Hypothalamus (tissue), 51 donors: Measurements from ENCODE around the gene OSBPL3.
A peak's percentile ranks its signal among the peaks of the same experiment; 100 is the strongest.

Experiments used
- DNase-seq, 51 donors: peaks; one replicate each; lab custom pipeline; 2025; lab: John Stamatoyannopoulos, UW

Gene OSBPL3

DNA sequence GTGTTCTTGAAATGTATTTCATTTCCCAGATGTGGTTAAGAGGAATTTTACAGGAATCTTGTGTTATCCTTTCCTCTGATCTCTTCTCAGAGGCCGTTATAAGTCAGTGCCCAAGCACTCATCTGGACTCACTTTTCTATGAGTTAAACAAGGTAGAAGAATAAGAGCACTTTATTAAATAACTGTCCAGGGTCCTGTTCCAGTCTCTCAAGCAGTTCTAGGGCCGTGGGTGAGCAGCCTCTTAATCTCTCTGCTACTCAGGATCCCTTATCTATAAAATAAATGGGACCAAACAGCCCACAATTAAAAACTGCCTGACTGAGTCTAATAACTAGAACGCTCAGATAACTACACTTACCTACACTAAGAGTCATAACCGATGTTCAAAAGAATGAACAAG is 111.2 kb downstream of the OSBPL3 start:
- no peak for DNase-seq

DNA sequence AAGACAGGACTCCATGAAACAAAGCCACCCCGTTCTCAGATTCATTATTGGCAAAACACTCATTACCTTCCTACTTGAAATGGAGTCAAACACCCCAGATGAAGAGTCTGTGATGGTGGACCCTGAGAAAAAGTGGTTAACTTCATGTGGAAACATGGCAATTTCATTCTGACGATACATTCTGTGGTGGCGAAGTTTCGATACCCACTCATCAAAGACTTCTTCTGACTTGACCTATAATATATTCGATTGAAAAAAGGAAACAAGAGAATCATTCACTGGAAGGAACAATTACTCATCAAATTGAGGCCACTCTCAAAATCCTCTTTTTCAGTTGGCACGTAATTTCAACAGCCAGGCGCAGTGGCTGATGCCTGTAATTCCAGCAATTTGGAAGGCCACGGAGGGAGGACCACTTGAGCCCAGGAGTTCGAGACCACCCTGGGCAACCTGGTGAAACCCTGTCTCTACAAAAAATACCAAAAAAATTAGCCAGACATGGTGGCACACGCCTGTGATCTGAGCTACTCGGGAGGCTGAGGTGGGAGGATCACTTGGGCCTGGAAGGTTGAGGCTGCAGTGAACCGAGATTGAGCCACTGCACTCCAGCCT is 113.9 kb downstream of the OSBPL3 start:
- no peak for DNase-seq

DNA sequence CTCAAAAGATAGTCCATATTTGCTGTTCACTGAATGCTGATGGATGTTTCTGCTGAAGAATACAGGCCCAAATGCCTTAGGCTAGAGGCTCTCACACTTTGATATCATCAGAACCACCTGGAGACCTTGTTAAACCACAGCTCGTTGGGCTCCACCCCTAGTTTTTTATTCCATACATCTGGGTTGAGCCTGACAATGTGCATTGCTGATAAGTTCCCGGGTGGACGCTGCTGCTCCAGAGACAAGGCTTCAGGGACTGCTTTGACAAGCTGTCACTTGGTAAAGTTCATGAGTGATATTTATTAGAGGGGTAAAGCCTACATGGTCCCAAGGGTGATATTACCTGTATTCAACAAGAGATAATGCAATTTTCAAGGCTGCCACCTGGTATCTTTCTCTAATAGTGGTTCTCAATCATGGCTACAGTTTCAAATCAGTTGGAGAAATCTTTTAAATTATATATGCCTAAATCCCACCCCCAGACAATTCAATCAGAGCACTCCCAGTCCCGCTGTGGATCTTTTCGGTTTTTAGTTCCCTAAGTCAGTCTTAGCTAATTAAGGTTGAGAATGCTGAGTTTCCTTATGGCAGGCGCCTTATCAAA is 115.7 kb downstream of the OSBPL3 start:
- no peak for DNase-seq

DNA sequence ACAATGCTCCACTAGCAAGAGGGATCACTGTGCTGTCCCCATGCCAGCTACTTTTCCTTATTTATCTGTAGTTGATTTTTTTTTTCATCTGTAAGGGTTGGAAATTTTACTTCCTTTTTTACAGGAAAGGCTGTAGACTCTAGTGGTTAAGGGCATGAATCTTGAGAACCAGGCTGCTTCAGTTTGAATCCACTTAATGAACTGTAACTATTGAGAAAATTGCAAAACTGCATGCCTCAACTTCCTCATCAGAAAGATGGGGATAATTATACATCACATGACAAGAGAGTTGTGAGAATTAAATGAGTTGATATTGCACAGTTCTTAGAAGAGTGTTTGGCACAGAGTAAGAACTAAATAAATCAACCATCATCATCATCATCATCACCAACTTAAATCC is 116.4 kb downstream of the OSBPL3 start:
- DNase-seq: no peak

DNA sequence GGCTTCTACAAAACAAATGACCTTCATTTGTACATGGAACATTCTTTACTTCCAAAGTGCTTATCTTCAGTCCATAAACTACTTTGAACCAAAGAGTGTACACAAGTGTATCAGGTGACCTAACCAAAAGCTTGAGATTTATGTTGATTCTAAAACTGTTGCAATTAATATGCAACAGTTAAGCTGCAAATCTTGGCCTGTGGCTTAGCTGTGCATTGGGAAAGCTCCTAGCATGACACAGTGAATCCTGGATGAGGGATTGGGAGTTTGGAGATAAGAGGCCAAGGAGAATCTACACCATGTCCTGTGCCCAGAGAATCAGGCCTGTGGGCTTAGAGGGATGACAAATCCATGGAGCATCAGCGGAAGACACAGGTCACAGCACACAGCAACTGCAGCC is 117.5 kb downstream of the OSBPL3 start:
- no peak for DNase-seq

DNA sequence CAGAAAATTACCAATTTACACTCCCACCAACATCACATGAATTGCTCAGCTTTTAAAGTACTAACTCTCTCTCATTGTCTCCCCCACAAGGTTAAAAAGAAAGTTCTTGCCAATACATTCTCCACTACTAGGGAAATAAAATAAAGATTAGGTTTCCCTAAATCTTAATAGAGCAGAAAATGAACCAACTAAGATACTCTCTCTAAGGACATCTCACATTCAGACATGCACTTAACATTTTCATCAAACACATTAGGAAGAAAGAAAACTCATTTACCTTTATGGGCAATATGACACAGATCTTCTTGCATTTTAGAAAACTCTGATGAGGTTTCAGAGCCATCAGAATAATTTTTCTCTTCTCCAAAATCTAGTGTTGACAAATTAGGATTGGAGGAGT is 118.6 kb downstream of the OSBPL3 start:
- no peak for DNase-seq

DNA sequence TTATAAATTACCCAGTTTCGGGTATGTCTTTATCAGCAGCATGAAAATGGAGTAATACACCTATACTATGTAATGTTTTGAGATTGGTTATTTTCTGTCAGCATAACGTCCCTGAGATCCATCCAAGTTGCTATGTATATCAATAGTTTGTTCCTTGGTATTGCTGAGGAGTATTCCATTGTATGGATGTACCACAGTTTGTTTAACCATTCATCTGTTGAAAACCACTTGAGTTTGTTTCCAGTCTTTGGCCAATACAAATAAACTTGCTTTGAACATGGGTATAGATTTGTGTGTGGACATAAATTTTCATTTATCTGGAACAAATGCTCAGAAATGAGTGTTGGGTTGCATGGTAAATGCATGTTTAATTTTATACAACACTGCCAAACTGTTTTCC is 119.4 kb downstream of the OSBPL3 start:
- DNase-seq: no peak

DNA sequence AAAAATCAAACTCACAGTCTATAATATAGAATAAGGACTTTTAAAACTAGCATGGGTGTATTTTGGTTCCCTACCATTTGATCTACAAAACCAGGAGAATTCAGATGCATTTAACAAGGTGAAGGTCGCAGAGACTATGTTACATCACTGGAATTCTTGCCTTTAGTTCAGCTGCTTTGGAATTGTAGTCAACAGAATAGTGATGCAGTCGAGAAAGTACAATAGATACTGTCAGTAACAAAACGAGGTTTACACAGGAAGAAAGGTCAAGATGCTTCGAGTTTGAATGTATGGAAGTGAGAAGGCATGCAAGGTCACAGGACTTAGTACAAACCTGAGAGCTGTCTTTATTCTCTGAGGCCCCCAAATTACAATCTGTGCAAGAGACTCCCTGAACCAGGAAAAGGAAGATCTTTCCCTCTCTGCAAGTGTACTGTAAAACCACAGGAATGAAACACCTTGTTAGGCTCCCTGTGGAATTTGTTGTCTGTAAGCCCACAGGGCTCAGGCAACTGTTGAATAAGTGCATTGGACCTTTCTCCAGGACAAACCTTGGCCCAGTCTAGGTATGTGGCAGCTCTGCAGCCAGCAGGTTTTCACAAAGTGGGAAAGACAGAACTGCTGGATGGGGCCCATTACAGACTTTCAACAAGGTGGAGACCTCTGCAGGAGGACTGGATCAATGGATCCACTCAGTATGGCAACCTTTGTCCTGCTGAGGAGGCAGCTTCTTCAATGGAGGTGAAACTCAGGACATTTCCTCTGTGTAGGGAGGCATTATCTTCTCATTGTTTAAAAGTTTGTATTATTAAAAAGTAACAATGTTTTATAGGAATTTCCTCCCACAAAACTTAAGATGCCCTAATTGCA is 121.6 kb downstream of the OSBPL3 start:
- DNase-seq: no peak

DNA sequence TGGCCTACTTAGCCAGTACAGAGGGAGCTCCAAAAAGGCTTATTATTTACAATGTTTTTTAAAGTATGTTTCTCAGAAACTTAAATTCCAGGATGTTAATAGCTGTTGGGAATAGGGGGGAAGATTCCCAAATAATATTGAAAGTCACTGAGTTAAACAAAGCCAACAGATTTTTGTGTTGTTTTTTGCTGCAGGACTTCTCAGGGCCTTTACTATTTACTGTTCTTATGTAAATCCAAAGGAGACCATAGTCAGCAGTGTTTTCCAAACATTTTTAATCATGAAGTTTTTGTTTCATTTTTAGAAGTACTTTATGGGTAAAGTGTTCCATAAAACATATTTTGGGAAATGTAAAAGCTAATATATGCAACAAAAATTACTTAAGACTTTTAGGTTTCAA is 122.4 kb downstream of the OSBPL3 start:
- DNase-seq: no peak

DNA sequence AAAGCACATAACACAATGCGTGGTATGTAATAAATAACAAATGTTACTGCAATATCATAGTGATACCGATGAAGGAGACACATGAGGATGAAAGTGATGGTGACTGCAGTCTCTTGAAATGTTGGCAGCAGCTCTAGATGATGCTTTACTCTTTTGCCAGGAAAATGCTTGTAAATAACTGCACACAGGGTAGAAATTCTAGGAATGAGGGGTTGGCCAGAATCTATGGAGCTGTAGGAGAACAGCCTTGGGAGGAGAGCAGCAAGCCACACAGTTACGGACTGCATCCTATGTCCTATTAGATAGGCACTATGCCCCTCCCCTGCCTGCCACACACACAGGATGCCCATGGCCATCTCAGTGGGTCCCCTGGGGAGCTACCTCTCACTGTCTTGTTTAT is 125.1 kb downstream of the OSBPL3 start:
- no peak for DNase-seq

DNA sequence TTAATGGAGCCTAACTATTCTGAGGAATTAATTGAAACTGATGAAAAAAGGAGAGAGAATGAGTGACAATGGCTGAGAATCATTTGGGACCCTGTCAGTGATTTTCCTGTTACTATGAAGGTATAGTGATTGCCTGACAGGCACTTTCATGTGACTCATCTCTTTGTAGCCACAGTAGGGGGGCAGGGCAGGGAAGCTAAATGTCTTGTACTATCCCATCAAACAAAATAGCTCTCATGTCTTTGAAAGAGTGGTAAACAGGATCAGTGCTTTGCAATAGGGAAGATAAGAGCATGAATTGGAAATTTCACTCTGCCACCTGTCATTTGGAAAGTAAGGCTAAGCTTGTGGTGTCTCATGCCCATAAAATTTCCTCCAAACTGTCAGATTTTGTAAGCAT is 128.2 kb downstream of the OSBPL3 start:
- no peak for DNase-seq

DNA sequence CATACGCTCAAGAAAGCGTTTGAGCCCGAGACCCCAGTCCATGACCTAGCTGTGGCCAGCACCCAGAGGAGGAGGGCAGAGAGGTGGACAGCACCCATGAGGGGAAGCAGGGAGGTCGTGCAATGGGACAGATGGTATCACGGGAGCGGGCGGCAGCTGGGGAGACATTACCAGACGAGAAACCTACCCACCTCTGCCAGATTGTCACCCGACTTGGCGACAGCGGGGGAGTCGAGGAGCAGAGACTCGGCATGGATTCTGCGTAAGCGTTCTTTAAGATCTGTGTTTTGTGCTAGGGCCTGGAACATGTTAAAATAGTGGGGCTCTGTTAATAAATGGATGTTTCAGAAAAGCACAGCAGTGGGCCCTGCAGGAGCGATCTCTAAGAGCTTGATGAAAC is 131.1 kb downstream of the OSBPL3 start:
- DNase-seq: peak in 1 of 51 donors; percentile 57

DNA sequence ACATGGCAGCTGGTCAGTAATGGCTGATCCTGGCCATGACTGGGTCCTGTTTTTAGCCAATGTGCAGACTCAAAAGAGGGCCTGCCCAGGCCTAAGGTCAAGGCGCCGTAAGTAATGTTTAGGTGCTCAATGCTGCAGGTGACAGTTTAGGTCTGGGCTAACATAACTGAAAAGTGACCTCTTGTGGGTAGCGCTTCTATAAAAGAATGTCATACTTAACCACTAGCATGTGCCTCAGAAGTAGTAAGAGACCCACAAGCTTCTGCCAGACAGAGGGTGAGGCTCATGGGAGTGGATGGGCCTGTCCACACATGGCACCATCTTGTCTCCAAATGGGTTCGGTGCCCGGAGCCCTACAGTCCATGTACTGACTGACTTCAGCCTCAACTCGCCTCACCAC is 132.2 kb downstream of the OSBPL3 start:
- no peak for DNase-seq

DNA sequence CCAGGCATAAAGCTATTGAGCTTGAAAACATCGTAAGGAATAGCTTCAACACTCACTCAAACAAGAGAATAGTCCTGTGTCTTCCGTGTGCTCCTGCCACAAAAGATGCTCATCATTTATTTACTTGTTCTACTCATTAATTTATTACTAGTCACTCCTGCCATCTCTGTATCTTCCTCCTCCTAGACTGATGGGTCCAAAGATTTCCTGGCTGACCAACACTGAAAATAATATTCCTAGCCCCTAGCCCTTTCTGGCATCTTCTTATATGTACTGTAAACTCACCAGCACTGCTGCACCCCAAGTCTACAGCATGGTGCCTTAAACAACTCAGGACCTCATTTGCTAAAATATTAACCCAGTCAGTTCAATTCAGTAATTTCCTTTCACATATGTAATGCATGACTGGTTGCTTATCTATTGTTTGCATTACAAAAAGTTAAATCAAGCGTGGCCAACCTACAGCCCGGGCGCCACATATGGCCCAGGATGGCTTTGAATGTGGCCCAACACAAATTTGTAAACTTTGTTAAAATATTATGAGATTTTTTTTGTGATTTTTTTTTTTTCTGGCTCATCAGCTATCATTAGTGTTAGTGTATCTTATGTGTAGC is 136.1 kb downstream of the OSBPL3 start:
- no peak for DNase-seq

GRCh38 chr7:24842449-24843241 is 137.3 kb downstream of the OSBPL3 start:
- DNase-seq: no peak

GRCh38 chr7:24842029-24842428 is 137.9 kb downstream of the OSBPL3 start:
- no peak for DNase-seq

GRCh38 chr7:24840563-24840962 is 139.4 kb downstream of the OSBPL3 start:
- no peak for DNase-seq

DNA sequence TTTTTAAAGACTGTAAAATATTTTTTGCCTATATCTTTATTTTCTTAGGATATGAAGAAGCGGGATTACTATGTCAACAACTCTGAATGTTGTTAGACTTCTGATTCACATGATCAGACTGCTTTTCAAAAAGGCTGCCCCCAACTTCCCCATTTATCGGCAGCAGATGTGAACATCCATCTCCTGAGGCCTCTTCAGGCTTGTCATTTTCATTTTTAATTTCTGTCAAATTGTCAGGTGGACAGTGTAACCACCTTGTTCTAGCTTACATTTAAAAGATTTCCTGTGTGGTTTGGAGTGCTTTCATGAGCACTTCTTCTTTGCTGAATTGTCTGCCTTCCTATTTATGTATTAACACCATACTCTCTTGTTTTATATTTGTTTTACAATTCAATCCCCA is 143.9 kb downstream of the OSBPL3 start:
- no peak for DNase-seq

DNA sequence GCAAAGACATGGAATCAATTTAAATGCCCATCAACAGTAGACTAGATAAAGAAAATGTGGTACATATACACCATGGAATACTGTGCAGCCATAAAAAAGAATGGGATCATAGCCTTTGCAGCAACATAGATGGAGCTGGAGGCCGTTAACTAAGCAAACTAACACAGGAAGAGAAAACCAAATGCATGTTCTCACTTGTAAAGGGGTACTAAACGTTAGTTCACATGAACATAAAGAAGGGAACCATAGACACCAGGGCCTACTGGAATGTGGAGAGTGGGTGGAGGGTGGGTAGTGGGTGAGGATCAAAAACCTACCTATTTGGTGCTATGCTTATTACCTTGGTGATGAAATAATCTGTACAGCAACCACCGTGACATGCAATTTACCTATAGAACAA is 144.3 kb downstream of the OSBPL3 start:
- DNase-seq: no peak

GRCh38 chr7:24834128-24834798 is 145.7 kb downstream of the OSBPL3 start:
- peak in 13 of 51 donors; percentile 8 to 45 (median 22) for DNase-seq
